Mucosa of stomach (tissue), 1 donor: ENCODE measurements around the gene EXD3.

Experiments used
- H3K27me3 ChIP-seq: one replicate; pipeline ENCODE4 v1.7.0; 2013; ENCODE audit warnings: mild to moderate bottlenecking, low read length; ENCODE audit not compliant: control insufficient read depth, insufficient read depth
- H3K36me3 ChIP-seq: one replicate; pipeline ENCODE4 v1.7.0; 2013; ENCODE audit warnings: low read length; ENCODE audit not compliant: control insufficient read depth, insufficient read depth
- H3K4me1 ChIP-seq: one replicate; pipeline ENCODE4 v1.7.0; 2013; ENCODE audit warnings: mild to moderate bottlenecking, low read length; ENCODE audit not compliant: control insufficient read depth, insufficient read depth
- H3K4me3 ChIP-seq: one replicate; pipeline ENCODE4 v1.7.0; 2013; ENCODE audit warnings: low read length
- H3K9ac ChIP-seq: one replicate; pipeline ENCODE4 v1.7.0; 2013; ENCODE audit warnings: mild to moderate bottlenecking, low read length, moderate library complexity
- H3K9me3 ChIP-seq: one replicate; pipeline ENCODE4 v1.7.0; 2013; ENCODE audit warnings: mild to moderate bottlenecking, low read length, moderate library complexity; ENCODE audit not compliant: control insufficient read depth
- donor health status: Pancreatic carcinoma.

EXD3 gene

GRCh38 chr9:137308057-137308619 is 114.8 kb downstream of the EXD3 start:
- H3K9me3 ChIP-seq: no peaks in the 10 kb centered on the region
- no peaks in the 10 kb centered on the region for H3K36me3 ChIP-seq
- peaks cover 33% of the 10 kb centered on the region for H3K27me3 ChIP-seq
- H3K4me3 ChIP-seq: no peak overlapping the region
- no peak overlapping the region for H3K9ac ChIP-seq
- H3K4me1 ChIP-seq: peaks cover 59% of the 10 kb centered on the region

DNA sequence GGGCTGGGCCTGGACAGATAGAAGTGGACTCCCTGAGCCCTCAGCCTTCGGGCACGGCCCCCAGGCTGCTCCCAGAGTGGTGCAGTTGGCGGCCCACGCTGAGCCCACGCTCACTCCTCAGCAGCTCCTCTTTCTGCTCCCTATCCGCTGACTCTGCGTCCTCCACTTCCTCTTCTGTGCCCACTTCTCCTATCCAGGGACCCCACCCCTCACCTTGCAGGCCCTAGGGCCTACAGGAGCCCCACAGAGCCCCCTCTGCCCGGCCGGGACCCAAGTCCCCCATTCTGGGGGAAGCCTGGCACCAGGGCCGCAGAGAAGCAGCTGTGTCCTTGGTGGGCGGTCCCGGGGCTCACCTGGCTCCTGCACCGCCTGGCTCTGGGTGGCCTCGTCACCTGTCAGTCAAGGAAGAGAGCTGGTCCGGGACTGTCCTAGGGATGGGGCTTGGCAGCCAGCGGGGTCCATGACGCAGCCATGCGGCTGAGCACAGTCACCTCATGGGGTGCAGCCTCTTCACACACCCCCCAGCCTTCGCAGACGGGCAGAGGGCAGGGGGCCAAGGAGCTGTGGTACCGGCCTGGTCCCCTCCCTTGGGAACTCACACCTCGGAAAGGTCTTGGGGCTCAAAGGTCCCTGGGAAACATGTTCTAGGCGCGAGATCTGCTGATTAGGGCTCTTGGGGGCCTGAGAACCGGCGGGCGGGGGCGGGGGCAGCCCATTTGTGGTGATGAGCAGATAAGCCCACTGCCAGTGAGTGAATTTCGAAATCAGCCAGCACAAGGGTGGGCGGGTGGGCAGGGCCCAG is 115.5 kb downstream of the EXD3 start:
- H3K36me3 ChIP-seq: no peaks in the 10 kb centered on the region
- no peak overlapping the region for H3K4me3 ChIP-seq
- H3K9ac ChIP-seq: no peak overlapping the region
- H3K9me3 ChIP-seq: no peaks in the 10 kb centered on the region
- H3K4me1 ChIP-seq: peaks cover 62% of the 10 kb centered on the region
- H3K27me3 ChIP-seq: peaks cover 37% of the 10 kb centered on the region

- no peak overlapping the region for H3K4me3 ChIP-seq
- H3K27me3 ChIP-seq: peaks cover 37% of the 10 kb centered on the region
- H3K4me1 ChIP-seq: peaks cover 57% of the 10 kb centered on the region
- no peaks in the 10 kb centered on the region for H3K9me3 ChIP-seq
- H3K9ac ChIP-seq: no peak overlapping the region
- H3K36me3 ChIP-seq: no peaks in the 10 kb centered on the region
These were observed 116.1 kb downstream of the EXD3 start for GRCh38 chr9:137306850-137307254.

DNA sequence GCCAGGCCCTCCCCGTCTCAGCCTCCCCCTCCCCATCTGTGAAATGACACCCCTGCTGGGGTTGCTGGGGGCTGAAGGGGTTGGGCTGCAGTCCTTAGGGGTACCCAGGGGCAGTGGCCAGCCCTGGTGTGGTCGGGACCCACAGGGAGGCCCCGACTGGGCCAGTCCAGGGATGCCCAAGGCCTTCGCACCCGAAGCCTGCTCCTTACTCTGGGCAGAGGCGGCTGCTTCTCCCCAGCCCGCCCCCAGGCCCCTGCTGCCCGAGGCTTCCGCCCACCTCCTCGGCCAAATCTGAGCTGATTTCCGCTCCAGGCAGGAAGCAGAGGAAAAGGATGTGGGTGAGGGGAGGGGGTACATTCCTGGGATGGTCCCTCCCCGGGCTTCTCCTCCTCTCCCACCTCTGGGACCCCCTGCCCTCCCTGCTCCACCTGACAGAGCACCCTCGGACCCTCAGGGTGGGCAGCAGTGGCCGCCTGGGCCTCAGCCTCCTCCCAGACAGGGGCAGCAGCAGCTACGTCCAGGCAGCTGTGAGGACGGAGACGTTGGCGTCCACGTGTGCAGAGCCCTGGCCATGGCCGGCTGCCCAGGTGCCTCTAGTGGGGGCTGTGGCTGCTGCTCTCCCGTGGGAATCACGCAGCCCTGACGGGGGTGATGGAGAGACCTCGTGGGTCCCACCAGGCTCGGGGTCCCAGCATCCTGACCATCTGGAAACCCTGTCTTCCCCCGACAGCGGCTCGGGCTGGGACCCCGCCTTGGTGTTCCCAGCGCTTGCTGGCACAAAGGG is 116.7 kb downstream of the EXD3 start:
- H3K4me3 ChIP-seq: no peak overlapping the region
- peaks cover 37% of the 10 kb centered on the region for H3K27me3 ChIP-seq
- H3K36me3 ChIP-seq: no peaks in the 10 kb centered on the region
- H3K9ac ChIP-seq: peak overlapping the region; percentile 40
- peaks cover 52% of the 10 kb centered on the region for H3K4me1 ChIP-seq
- H3K9me3 ChIP-seq: no peaks in the 10 kb centered on the region

DNA sequence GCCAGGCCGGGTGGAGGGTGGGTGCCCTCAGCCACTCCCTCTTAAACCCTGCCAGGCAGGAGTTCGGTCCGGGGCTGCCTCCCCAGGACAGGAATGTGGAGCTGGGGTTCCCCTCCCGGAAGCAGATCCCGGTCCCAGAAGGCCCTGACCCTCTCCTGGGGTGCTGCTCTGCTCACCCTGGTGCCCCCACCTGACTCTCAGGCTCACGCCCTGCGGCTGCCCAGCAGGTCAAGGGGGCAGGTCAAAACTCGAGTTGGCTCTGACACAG is 117.2 kb downstream of the EXD3 start:
- Histone ChIP-seq H3K4me3 (no peak overlapping the region), H3K4me1 (peaks cover 49% of the 10 kb centered on the region), H3K9ac (peak overlapping the region; percentile 40), H3K9me3 (no peaks in the 10 kb centered on the region), H3K36me3 (no peaks in the 10 kb centered on the region), H3K27me3 (peaks cover 37% of the 10 kb centered on the region)

DNA sequence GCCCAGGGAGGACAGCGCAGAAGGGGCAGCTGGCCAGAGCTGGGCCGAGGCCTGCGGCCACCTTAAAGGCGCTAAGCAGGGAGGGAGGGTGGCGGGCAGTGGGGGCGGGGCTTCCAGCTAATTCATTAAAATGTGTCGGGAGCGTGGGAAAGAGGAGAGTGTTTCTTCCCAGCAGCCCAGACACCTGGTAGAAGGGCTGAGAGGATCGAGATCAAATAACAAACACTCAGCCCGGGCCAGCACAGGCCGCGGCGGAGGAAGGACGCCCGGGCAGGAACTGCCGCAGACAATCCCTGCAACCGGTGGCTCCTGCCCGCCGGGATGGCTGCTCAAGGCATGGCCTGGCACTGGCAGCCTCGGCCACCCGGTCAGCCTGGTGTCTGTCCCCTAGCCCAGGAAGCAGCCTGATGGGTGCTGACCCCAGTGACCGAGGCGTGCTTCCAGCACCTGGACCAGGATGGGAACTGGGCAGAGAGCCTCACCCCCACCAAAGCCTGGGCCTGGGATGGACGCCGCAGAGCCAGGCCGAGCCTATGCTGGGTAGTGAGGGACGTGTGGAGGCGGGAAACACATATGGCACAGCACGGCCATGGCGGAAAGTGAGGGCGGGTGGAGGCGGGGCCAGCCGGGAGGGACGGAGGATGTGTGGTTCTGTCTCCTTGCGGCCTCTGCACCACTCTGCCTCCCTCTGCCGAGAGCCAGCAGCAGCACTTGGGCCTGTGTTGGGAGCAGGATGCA is 117.7 kb downstream of the EXD3 start:
- Histone ChIP-seq H3K36me3 (no peaks in the 10 kb centered on the region), H3K4me1 (peaks cover 49% of the 10 kb centered on the region), H3K9ac (peak overlapping the region; percentile 40), H3K9me3 (no peaks in the 10 kb centered on the region), H3K4me3 (no peak overlapping the region), H3K27me3 (peaks cover 37% of the 10 kb centered on the region)

DNA sequence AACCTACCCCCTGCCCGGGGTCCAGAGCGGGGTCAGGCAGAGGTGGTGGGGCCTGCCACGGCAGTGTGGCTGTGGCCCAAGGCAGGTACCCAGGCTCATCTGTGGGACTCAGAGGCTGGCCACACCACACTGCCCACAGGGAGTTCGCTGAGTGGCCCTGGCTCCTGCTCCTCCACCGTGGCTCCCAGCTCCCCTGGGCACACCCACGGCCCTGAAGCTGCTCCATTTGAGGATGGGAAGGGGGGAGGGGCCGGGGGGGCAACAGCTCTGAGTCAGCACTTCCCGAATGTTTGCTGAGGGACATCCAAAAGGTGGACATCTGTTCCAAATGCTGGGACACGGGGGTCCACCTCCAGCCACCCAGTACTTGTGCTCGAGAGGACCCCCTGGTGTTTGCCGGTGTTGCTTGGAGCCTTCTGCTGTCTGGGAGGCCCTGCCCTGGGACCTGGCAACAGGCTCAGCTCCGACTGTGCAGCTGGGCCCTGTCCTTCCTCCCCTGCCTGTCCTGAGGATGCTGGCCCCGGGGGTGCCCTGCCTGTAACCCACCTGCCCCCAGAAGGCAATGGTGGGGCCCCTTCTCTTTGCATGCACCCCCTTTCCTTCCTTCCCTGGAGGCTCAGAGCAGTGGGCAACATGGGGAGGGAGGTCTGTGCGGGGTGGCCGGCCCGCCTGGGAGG is 118.4 kb downstream of the EXD3 start:
- Histone ChIP-seq H3K27me3 (peaks cover 42% of the 10 kb centered on the region), H3K36me3 (no peaks in the 10 kb centered on the region), H3K4me3 (no peak overlapping the region), H3K4me1 (peaks cover 56% of the 10 kb centered on the region), H3K9me3 (no peaks in the 10 kb centered on the region), H3K9ac (peak overlapping the region; percentile 40)

DNA sequence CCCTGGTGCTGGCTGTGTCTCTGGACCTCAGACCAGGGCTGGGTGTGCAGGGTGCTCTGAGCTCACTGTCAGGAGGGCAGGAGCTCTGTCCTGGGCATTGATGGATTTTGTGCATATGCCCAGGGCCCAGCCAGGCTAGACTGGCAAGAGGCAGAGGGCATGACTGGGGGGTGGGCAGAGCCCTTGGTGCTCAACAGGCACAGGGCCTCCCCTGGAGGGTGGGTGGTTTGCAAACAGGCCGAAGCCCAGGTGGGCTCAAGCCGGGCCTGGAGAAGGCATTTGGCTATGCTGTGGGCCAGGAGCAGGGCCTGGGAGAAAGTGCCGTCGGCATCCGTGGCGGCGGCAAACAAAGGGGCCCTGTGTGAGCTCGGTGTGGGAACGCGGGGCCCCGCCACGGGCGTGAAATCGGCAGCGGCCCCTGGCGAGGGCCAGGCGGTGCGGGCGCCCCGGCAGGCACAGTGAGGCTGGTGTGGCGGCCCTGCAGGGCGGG is 119.0 kb downstream of the EXD3 start:
- no peaks in the 10 kb centered on the region for H3K36me3 ChIP-seq
- peaks cover 61% of the 10 kb centered on the region for H3K4me1 ChIP-seq
- H3K27me3 ChIP-seq: peaks cover 45% of the 10 kb centered on the region
- H3K4me3 ChIP-seq: no peak overlapping the region
- H3K9me3 ChIP-seq: no peaks in the 10 kb centered on the region
- no peak overlapping the region for H3K9ac ChIP-seq

DNA sequence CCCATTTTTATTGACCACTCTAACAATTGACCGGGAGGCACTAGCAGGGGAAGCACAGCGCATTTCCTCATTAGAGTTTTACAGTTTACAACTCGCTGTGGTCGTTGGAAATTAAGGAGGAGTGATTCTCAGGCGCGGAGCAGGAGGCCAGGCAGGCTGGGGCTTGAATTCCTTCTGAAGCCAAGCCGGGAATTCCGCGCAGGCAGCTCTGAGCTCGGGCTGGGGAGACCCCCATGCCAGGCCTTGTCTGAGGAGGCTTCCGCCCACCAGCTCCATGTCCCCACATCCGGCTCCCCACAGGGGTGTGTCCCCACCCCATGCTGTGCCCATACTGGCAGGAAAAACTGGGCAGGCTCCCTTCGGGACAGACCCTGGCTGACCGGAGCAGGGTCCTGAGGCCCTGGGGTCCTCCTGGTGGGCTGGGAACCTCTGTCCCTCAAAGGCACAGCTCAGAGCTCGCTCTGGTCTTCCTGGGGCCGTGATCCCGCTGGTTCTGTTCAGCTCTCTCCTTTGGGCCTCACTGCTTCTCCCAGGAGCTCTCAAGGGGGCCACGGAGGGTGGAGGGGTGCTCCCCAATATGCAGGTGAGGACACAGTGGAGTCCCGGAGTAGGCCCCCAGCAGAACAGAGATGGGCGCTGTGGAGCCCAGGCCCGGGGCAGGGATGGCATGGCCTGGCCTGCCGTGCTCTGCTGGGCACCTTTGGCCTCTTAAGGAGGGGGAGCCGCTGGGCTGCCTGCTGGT is 119.6 kb downstream of the EXD3 start:
- Histone ChIP-seq H3K4me3 (no peak overlapping the region), H3K9me3 (no peaks in the 10 kb centered on the region), H3K4me1 (peaks cover 67% of the 10 kb centered on the region), H3K36me3 (no peaks in the 10 kb centered on the region), H3K27me3 (peaks cover 49% of the 10 kb centered on the region), H3K9ac (peak overlapping the region; percentile 53)

DNA sequence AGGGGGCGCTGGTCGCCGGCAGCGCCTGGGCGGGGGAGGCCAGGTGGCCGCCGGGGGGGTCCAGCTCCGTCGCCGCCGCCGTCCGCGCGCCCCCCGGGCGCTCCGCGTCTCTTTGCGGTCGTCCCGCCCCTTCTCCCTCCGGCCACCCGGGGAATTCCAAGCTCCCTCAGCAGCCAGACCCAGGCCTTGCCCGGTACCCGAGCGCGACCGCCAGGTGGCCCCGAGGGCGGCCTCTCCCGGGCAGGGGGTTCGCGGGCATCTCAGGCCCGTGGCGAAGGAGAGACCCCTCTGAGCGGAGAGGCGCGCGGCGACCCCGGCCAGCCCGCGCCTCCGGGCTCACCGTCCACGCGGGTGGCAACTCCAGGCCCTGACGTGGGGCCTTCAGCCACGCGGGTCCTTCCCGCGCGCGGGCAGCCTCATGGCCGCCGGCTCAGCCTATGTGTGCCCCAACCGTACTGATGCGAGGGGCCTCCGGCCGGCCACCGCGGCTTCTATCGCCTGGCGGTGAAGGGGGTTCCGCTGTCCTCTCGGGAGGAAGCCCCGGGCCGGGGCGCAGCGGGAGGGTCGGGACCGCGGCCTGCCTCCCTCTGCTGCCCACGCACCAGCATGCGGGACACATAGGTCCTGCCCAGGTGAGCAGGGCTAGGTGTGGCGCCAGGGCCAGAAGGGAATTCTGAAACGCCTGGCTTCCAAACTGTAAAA is 120.4 kb downstream of the EXD3 start:
- H3K9me3 ChIP-seq: no peaks in the 10 kb centered on the region
- H3K36me3 ChIP-seq: no peaks in the 10 kb centered on the region
- H3K9ac ChIP-seq: peak overlapping the region; percentile 53
- peaks cover 49% of the 10 kb centered on the region for H3K27me3 ChIP-seq
- H3K4me3 ChIP-seq: no peak overlapping the region
- peaks cover 72% of the 10 kb centered on the region for H3K4me1 ChIP-seq
